ENCODE results near the gene NDUFB3.
A peak's percentile ranks its signal among the peaks of the same experiment; 100 is the strongest.
"Not testable (repeated sequence)": the region's sequence is repeated elsewhere in the genome, so short reads cannot be mapped to it uniquely, and the experiment has no call there.

NDUFB3 gene

DNA sequence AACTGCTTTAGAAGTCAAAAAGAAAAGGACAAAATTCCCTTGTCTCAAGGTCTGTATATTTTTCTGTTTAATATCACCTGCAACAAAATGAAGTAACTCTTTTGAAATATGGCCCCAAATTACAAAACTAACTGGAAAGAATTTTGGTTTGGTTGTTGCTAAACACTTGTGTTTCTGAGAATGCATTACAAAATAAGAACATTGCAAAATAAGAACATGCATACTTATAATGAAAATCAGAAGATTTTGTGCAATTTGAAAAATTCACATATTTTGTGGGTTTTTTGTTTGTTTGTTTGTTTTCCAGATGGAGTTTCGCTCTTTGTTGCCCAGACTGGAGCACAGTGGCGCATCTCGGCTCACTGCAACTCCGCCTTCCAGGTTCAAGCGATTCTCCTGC, 21.8 kb downstream of the NDUFB3 start:
- no peak for DNase-seq (ENCODE audit: low read depth)

DNA sequence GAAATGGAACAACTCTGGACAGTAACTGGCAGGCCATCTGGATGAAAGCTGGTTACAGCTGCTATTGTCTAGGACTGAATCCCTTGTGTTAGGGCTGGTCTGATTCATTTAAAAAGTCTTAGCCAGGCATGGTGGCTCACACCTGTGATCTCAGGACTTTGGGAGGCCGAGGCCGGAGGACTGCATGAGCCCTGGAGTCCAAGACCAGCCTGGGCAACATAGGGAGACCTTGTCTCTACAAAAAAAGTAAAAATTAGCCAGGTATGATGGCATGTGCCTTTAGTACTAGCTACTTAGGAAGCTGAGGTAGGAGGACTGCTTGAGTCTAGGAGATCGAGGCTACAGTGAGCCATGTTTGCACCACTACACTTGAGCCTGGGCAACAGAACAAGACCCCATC, 28.7 kb downstream of the NDUFB3 start:
- no peak for DNase-seq (ENCODE audit: low read depth)

DNA sequence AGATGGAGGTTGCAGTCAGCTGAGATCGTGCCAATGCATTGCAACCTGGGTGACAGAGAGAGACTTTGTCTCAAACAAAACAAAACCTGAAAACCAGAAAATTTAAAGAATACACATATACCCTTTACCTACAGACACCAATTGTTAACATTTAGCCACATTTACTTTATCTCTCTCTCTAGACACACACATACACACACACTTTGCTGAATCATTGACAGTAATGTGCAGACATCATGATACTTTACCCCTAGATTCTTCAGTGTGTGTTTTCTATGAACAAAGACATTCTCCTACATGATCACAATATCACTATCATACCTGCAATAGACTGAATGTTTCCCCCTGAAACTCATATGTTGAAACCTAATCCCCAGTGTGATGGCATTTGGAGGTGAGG, 34.0 kb downstream of the NDUFB3 start:
- no peak for DNase-seq (ENCODE audit: low read depth)

DNA sequence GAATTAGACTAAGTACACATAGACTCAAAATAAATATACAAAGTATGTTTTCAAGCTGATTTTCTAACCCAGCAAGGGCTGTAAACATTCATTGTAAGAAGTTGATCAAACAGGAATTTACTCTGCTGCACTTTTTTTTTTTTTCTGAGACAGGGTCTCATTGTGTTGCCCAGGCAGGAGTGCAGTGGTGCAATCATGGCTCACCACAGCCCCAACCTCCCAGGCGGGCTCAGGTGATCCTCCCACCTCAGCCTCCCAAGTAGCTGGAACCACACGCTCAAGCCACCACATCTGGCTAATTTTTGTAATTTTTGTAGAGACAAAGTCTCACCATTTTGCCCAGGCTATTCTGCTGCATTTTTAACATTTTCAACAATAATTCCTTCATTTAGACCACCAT, 35.8 kb downstream of the NDUFB3 start:
- DNase-seq (ENCODE audit: low read depth), result no peak

DNA sequence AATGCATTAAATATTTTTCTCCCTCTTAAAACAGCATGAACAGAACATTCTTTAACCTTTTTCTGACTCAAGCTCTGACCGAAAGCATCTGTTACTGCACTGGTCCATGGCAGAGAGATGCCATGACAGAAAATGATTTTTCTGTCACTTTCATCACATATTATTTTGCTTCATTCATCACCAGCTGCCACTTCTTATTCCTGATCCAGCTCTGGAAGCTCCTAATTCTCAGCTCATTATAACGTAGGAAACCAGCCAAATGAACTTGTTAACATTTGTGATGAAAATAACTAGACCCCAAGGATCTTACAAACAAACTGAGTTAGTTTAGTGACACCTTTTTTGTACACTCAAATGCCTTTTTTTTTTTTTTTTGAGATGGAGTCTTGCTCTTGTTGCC, 36.5 kb downstream of the NDUFB3 start:
- no peak for DNase-seq (ENCODE audit: low read depth)

DNA sequence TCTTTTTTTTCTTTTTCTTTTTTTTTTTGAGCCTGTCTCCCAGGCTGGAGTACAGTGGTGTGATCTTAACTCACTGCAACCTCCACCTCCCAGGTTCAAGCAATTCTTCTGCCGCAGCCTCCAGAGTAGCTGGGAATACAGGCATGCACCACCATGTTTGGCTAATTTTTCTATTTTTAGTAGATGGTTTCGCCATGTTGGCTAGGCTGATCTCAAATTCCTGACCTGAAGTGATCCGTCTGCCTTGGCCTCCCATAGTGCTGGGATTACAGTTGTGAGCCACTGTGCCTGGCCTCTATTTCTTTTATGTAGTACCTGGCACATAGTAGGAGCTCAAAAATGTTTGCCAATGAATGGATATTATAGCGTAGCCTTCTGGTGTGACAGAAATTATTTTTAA, 37.4 kb downstream of the NDUFB3 start:
- no peak for DNase-seq (ENCODE audit: low read depth)

DNA sequence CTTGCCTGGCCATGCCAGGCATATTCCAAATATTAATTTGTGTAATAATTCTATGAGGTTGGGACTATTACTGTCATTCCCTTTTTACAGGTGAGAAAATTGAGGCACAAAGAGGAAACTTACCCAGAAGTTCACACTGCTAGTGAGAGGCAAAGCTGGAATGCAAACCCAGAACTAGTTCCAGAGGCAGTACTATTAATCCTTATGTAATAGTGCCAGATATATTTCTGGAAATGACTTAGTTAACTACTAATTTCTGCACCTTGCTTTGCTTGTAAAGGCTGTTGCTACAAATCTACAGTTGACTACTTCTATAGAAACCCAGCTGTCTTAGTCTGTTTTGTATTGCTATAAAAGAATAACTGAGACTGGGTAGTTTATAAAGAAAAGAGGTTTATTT, 38.8 kb downstream of the NDUFB3 start:
- no peak for DNase-seq (ENCODE audit: low read depth)

DNA sequence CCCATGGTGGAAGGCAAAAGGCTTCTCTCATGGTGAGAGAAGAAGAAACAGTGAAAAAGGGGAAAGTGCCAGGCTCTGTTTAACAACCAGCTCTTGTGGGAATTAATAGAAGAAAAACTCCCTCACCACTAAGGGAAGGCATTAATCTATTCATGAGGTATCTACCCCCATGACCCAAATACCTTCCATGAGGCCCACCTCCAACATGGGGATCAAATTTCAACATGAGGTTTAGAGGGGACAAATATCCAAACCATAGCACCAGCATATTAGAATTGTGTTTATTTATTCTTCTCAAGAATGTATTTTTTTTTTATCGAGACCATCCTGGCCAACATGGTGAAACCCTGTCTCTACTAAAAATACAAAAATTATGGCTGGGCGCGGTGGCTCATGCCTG, 39.3 kb downstream of the NDUFB3 start:
- DNase-seq (ENCODE audit: low read depth), result no peak

DNA sequence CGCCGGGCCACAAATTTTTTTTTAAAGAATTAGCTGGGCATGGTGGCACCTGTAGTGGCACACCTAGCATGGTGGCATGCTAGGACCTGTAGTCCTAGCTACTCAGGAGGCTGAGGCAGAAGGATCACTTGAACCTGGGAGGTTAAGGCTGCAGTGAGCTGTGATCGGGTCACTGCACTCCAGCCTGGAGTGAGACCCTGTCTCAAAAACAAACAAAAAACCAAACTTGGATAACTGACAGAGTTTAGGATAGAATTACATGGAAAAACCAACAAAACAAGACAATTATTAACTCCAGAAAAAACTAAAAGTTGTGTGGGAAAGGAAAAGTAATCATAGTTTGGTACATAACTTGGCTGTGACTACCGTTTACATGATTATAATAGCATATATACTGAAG, 42.5 kb downstream of the NDUFB3 start:
- DNase-seq (ENCODE audit: low read depth), result no peak

DNA sequence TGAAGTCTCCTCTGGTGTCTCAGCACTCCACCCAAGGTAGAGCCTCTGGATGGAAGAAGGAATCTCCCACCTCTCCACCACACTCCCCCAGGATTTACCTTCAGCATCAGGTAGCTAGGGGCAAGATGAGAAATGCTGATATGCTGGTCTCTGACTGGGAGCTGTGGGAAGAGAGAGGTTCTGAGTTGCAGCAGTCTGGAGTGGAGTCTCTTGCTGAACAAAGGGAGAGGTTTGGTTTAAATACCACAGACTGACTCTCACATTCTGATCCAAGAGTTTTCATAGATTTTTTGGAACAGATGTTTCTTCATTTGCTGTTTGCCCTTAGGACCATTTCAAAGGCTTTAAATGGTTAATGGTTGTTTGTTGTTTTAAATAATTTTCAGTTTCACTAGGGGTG, 43.0 kb downstream of the NDUFB3 start:
- DNase-seq (ENCODE audit: low read depth), result no peak

DNA sequence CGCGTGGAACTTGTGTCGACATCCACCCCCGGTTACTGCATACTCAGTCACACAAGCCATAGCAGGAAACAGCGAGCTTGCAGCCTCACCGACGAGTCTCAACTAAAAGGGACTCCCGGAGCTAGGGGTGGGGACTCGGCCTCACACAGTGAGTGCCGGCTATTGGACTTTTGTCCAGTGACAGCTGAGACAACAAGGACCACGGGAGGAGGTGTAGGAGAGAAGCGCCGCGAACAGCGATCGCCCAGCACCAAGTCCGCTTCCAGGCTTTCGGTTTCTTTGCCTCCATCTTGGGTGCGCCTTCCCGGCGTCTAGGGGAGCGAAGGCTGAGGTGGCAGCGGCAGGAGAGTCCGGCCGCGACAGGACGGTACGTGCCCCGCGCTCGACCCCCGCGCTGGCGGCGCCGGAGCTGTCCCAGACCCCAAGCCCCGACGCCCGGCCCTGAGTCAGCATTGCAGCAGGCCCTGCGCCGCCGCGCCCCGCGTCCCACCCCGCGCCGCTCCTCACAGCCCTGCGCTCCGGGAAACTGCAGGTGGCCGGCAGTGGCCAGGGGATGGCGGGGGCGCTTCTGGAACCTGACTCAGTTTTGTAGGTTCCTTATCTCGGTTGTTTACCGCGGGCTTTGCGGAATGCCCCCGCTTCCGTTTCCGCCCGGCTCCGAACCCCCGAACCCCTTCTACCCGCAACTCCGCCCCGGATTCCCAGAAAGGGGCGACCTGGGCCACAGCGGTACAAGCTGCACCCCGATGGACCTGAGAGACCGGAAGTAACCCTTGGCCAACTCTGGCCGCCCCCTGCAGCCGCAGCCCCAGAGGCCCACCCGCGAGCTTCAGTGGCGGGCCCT, 44.5 kb downstream of the NDUFB3 start, which contains the start of gene CFLAR:
Gene CFLAR, plus strand, starts transcription at position 50 of the 844 bp plus-strand sequence. CDS start 13,702 bp downstream, outside the sequence.
- DNase-seq (ENCODE audit: low read depth), result peak; percentile 76

DNA sequence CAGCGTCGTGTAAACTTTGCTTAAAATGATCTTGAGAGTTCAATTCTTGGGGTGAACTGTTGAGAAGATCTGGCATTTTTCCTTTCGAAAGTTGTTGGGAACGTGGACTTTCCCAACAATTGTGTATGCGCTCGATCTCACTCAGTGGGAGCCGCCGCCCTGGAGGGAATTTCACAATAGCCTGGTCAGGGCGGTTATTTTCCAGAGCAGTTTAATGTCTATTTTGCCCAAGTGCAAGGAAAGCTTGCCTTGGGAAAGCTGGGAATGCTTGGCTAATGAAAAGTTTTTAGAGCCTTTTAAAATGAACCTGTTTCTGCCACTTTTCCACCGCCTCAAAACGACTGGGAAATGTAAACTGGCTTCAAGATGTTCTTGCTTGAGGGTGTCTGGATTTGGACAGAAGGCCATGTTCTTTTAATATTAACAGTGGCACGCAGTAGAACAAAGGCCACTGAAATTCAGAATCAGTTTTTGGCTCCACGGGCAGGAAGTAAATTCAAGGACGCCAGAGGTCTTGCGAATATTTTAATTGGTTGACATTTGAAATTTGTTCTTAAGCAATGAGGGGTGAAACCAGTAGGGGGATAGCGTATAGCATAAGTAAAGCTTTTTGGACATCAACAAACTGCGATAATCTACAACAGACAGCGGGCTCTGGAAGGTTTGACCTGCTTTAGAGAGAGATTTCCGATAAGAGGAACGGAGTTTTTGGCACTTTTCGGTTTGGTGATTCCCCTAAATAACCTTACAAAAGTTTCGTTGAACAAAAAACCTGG, 45.3 kb downstream of the NDUFB3 start:
- DNase-seq (ENCODE audit: low read depth), result no peak

DNA sequence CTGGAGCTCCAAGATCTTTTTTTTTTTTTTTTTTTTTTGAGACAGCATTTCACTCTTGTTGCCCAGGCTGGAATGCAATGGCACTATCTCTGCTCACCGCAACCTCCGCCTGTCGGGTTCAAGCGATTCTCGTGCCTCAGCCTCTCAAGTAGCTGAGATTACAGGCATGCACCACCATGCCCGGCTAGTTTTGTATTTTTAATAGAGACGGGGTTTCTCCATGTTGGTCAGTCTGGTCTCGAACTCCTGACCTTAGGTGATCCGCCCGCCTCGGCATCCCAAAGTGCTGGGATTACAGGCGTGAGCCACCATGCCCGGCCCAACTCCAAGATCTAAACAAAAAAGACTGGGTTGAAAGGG, 45.9 kb downstream of the NDUFB3 start:
- not testable (repeated sequence) for DNase-seq (ENCODE audit: low read depth)

DNA sequence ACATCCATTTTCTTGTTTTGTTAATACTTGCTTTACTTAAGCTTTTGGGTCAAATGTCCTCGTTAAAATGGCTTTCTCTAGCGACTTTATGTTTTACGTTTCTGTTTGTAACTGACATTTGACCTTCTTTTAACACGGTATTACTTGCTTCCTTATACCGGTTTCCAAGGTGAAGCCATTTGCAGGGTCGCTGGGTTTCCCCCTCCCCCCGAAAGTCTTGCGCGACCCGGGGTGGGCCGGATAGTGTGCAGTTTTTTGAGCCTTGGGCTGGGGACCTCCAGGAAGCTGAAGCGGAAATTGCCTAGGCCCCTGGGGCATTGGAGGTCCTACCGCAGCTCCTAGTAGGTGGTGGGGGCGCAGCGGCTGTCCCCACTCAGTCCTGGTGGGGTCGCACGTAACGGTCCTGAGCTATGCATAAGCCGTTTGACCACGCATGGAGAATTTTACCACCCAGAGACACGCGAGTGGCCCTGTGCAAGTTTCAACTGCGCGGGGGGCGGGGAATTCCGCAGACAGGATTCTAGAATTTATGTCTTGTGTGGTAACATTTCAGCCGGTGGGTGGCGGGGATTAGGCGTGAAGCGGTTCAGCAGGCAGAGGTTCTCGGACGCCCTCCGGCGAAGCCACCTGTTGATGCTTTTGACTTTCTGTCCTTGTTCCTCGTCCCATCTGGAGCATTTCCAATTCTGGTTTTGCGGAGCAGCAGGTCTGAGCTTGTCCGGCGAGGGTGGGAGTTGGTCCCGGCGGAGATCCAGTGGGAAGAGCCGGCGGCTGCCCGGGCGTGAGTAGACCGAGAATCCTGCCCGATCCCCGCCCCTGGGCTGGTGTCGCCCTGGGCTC, 46.5 kb downstream of the NDUFB3 start:
- peak; percentile 83 for DNase-seq (ENCODE audit: low read depth)

DNA sequence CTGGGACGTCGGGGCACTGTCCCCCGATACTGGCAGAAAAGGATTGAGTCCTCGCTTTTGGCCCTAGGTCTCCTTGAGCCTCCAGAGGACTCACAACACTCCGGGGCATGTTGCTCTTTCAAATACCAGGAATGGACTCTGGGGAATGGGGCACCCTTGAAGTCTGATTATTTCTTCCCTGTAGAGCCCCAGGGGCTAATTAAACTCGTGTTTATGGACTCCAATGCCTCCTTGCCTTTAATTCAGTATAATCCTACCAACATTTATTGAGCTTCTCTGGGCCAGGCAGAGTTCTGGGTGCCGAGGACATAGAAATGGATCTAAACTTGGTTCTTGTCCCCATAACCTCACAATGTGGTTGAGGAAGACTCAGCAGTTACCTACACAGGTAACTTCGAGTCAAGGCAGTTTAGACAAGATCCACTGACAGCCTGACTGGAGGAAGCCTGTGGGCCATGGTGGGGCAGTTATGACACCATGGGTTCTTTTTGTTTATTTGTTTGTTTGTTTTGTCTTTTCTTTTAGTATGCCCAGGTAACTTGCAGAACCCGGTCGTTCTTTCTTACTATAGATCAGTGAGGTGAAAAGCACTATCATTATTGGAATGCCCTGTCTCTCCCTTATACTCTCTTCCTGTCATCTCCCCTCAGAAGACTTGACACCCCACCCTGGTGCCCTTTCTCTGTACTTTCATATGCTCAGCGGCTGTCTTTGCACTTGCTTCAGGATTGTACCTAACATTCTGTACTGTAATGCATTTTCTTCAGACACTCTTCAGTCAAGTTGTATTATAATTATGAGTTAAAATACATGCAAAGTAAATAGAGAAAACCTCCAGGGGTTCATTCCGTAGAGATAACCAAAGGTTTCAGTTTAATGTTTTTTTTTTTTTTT, 47.4 kb downstream of the NDUFB3 start:
- no peak for DNase-seq (ENCODE audit: low read depth)

DNA sequence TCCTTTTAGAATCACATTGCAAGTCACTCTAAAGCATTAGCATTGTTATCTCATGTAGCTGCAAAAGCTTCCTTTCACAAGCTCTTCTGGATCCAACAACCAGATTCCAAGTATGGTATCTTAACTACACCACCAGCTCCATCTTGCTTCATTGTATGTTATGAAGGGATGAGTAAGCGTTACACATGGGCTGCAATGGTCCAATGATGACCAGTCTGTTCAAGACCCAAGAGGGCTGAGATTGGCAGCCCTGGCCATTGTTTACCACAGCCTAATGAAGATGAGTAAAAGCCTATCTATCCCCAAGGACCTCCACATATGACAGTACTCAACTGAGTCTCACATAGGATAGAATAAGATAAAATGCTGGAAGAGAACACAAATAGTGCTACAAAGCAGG, 50.5 kb downstream of the NDUFB3 start:
- DNase-seq (ENCODE audit: low read depth), result no peak

DNA sequence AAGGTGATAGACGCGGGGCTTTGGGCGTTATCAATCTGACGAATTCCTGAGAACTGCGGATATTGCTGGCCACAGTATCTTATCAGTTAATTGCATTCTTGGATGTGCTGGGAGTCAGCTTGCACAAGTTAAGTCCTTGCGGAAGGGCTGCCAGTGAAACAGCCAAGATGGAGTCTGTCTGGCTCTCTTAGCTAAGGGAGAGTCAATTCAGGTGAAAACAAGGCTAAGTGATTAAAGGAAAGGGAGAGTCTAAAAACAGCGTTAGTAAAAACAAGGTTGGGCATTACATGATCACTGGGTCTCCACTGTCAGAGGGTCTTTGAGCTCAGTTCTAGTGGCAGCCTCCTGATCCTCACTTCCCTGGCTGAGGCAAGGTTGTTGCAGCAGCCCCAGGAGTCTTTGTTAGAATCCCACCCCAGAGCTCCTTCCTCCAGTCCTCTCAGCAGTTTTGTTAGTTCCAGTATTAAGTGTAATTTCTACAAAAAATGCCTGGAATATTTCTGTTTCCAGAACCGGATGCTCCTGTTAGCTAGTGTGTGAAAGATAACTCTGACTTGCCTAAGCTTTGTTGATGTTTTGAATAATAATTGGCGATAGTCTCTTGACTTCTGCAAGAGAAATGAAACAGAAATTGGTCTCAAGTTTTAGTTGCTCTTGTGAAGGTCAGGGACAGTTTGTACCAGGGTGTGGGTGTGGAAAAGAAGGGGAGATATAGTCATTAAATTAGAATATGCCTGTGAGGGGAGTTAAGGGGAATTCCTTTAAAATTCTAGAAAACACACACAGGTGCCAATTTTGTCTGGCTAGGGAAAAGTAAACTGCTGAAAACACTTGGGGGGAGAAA, 54.7 kb downstream of the NDUFB3 start:
- no peak for DNase-seq (ENCODE audit: low read depth)

DNA sequence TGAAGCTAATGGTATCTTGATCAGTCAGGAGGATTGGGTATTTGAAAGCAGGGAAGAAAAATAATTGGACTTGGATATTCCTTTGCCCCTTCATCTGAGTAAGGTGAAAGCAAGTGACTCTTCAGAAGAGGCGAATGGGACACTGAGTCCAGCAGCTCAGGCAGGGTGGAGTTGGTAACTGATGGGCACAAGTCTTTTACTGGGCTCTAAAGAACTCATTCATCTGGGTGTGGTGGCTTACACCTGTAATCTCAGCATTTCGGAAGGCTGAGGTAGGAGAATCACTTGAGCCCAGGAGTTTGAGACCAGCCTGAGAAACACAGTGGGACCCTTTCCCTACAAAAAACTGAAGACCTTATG, 55.3 kb downstream of the NDUFB3 start:
- DNase-seq (ENCODE audit: low read depth), result no peak

DNA sequence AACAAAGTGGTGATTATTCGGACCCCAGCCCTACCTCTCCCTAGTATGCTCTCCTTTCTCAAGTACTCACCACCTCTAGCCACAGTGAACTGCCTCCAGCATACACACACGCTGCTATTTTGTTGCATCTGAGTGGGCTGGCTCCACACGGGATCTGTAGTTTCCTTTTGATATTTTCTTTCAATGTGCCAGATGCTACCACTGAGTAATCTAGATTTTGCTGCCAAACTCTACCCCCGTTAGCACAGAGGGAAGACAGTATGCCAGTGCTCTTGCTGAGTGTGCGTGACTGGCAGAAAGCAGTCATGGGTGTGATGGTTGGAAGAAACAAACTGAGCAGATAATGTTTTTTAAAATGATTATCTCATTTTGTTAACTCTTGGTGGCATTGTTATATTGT, 55.8 kb downstream of the NDUFB3 start:
- no peak for DNase-seq (ENCODE audit: low read depth)

DNA sequence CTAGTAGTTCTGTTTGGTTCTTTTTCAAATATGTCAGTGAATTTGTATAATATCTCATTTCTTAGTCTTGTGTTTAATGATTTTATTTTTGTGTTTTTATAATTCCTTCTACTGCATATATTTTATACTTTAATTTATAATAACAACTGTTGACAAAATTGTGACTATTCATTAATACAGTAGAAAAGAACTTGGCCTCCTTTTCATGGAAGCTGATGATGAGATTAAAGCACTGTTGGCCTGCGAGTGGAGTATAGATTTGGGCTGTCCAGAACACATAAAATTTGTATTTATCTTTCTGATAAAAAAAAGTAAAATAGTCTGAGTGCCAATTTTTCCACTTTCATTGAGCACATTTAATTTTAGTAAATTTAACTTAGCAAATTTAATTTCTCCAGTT, 56.2 kb downstream of the NDUFB3 start:
- no peak for DNase-seq (ENCODE audit: low read depth)

Measured in activated T-helper 9 cell treated with anti-CD3 and anti-CD28 coated beads, Interleukin-2, amount 50 U/mL, for 16 hours (primary cell).